GM19395 (cell line): ENCODE results near the gene ARMH2.

Experiments used
- ATAC-seq: cut with Tn5 transposase; IDR thresholded peaks from one replicate; pipeline ENCODE4 v1.9.1; 2021; ENCODE audit warnings: mild to moderate bottlenecking, moderate library complexity; ENCODE audit not compliant: unreplicated experiment

ARMH2 gene

GRCh38 chr6:24821860-24822444, 23.2 kb upstream of the ARMH2 start:
- no peak for ATAC-seq

GRCh38 chr6:24818346-24818745, 19.6 kb upstream of the ARMH2 start:
- no peak for ATAC-seq

- no peak for ATAC-seq
Measured at GRCh38 chr6:24809728-24810127, 11.0 kb upstream of the ARMH2 start.

GRCh38 chr6:24807584-24807983, 8.9 kb upstream of the ARMH2 start:
- no peak for ATAC-seq

GRCh38 chr6:24802271-24803059, 3.7 kb upstream of the ARMH2 start:
- ATAC-seq = no peak

GRCh38 chr6:24799541-24799915, 811 bp upstream of the ARMH2 start:
- no peak for ATAC-seq

GRCh38 chr6:24797596-24798216, 1.0 kb downstream of the ARMH2 start:
- ATAC-seq = no peak

GRCh38 chr6:24796616-24797290, 2.0 kb downstream of the ARMH2 start:
- ATAC-seq = no peak

GRCh38 chr6:24795106-24795505, 3.6 kb downstream of the ARMH2 start:
- ATAC-seq = no peak

GRCh38 chr6:24788031-24788665, 10.6 kb downstream of the ARMH2 start:
- ATAC-seq = no peak

- ATAC-seq = no peak
Measured at GRCh38 chr6:24780206-24780605, 18.5 kb downstream of the ARMH2 start.

- ATAC-seq = no peak
Measured at GRCh38 chr6:24779416-24780016, 19.2 kb downstream of the ARMH2 start.

- no peak for ATAC-seq
Measured at GRCh38 chr6:24778878-24779277, 19.8 kb downstream of the ARMH2 start.

- no peak for ATAC-seq
Measured at GRCh38 chr6:24778121-24778520, 20.6 kb downstream of the ARMH2 start.

GRCh38 chr6:24777227-24777626, 21.5 kb downstream of the ARMH2 start:
- ATAC-seq = no peak

- peak; percentile 24 for ATAC-seq
Measured at GRCh38 chr6:24775520-24776058, 23.1 kb downstream of the ARMH2 start.

GRCh38 chr6:24774696-24775519, 23.8 kb downstream of the ARMH2 start, which contains the start of gene GMNN:
Gene GMNN, plus strand, starts transcription at chr6:24774937. Its CDS starts 2,310 bp downstream, at chr6:24777247.
- peak; percentile 94 for ATAC-seq

- no peak for ATAC-seq
Measured at GRCh38 chr6:24768361-24768760, 30.4 kb downstream of the ARMH2 start.

GRCh38 chr6:24766680-24767462, 31.8 kb downstream of the ARMH2 start:
- ATAC-seq = no peak
